ENCODE results near the gene WDR17.

GRCh38 chr4:176185051-176185450 is 119.4 kb downstream of the WDR17 start:
- no peak for TF ChIP-seq POLR2A (IDR thresholded peaks at IDR 0.05)
- TF ChIP-seq CTCF (IDR thresholded peaks at IDR 0.05): no peak

Measured in gastroesophageal sphincter (tissue), 3 donors.